Fibroblast of peridontal ligament (primary cell): Measurements from ENCODE around the gene HDAC10.
"Not testable (repeated sequence)": the region's sequence is repeated elsewhere in the genome, so short reads cannot be mapped to it uniquely, and the experiment has no call there.

Experiments
- DNase-seq: peaks from one replicate; pipeline ENCODE4 v3.0.0-alpha.2; 2010; ENCODE audit errors: extremely low read depth

HDAC10 gene

DNA sequence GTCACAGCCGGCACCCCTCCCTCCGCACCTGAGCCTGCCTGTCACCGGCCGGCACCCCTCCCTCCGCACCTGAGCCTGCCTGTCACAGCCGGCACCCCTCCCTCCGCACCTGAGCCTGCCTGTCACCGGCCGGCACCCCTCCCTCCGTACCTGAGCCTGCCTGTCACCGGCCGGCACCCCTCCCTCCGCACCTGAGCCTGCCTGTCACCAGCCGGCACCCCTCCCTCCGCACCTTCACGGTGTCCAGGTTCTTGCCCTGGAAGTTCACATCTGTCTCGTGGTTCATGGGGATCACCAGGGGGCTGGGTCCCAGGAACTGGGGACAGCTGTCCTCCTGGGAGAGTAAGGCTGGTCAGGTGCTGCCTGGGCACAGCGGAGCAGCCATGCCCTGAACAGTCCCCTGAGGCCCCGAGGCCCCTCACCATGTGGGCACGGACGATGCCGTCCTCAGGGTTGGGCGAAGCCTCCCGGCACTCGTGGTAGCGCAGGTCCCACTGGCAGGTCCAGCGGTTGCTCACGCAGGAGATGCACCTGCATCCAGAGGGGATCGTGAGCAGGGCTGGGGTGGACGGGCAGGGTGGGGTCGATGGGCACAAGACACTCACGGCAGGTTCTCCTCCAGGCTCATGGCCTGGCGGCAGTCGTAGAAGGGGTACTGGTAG, 34.6 kb upstream of the HDAC10 start:
- no peak for DNase-seq

DNA sequence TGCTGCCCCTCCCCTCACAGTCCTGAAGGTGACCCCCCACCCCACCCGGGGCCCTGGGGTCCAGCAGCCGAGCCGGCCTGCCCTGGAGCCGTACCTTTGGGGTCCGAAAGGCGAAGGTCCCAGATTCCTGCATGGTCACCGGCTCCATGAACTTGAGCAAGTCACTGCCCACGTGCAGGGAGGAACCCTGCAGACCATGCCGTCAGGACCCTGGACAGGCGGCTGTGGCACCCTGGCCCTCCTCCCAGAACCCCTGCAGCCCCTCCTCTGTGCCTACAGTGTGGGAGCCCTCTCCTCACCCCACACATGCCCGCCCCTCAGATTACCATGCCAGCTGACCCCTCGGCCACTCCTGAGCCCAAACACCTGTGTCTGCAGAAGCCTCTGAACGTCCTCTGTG, 33.4 kb upstream of the HDAC10 start:
- no peak for DNase-seq

DNA sequence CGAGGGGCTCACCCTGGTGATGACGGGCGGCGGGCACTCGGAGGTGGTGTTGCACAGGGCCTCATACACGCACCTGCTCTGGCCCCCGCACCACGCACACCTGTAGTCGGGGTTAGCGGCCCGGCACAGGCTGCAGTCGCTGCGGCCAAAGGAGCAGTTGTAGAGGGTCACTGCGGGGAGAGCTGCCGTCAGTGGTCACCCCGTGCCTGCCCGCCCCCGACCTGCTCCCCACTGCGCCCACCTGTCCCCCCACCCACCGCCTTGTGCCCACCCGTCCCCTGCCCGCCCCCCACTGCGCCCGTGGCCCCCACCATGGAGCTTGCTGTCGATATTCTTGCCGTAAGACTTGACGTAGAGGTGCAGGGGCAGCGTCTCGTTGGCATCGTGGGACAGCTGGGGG, 32.8 kb upstream of the HDAC10 start:
- no peak for DNase-seq

DNA sequence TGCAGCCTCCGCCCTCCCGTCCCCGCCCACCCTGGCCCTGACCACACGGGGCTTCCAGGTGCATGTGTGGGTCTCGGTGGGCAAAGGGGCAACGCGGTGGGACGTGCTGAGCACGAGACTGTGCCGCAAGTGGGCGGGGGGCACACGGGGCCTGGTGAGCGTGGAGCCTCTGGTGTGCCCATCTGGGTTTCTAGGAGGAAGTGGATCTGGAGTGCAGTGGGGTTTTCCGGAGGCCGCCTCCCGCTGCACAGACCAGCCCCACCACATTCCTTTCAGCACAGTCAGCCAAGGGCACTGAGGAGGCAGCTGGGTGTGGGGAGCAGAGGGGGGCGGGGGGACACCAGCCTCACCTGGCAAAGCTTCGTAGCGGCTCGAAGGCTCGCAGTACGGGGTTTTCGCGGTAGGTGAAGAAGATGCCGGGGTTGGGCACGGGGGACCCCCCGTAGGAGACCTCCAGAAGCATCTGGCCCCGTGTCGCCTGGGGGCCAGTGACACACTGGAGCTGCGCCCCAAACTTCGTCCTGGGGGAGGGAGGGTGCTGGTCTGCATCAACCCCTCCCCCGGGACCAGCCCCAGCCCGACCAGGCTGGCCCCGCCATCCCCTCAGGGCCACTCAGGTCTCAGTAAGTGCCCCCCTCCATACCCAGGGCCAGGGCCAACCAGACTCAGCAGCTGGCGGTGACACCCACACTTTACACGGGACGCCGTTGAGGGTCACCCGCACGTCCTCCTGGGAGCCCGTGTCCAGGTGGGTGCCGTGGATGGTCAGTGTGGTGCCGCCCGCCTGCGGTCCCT, 31.5 kb upstream of the HDAC10 start:
- DNase-seq: no peak

DNA sequence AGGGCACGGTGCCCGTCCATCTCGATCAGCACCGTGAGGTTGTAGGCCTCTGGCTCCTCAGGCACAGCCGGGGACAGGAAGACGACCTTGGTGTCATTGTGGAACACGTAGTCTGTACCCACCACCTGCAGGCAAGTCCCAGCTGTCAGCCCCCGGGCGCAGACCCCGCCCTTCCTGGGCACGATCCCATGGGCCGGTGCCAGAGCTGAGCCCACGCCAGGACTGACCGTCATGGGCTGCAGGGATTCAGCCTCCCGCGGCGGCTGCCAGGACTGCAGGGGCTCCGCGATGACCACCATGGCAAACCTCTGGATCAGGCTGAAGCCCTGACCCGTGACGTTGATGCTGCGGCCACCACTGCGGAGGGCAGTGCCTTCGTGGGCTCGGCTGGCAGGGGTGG, 30.9 kb upstream of the HDAC10 start:
- DNase-seq: no peak

DNA sequence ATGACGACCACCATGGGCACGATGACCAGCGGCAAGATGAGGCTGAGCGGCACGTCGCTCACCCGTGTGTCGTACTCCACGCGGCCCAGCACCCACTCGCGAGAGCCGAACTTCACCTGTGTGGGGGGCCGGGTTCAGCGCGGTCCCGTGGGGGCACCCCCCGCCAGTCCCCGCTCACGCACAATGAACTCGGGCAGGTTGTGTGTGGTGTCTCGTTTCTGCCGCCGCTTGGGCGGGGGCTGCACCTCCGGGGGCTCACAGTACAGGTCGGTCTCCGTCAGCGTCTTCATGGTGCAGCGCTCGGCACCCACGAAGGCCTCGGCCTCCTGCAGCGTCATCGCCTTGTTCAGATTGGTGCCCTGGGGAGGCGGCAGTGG, 30.3 kb upstream of the HDAC10 start:
- DNase-seq: no peak

DNA sequence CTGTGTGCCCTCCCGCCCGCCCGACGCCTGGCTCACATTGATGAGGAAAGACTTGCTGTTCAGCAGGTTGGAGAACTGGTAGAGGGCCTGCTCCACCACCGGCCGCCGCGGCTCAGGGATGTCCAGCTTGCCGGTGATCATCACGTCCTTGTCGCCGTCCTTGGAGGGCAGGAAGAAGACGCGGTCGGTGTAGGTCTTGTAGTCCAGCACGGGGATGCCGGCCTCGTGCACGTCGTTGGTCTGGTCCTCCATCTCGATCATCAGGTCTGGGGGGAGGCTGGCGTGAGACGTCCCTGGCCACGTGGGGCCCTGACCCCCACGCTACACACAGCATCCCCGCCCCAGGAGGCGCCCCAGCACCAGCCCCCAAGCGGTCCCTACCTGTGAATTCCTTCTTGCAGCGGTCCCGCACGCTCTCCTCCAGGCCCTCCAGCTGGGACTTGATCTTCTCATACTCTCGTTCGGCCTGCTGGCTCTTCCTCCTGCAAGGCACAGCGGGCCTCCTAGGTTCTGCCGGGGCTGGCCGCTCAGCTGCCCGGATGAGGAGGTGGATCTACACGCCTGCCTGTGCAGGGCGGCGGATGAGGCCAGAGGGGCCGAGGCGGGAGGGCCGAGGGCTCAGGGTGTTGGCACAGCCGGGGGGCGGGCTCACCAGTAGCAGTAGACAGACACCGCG, 29.8 kb upstream of the HDAC10 start:
- DNase-seq: no peak

DNA sequence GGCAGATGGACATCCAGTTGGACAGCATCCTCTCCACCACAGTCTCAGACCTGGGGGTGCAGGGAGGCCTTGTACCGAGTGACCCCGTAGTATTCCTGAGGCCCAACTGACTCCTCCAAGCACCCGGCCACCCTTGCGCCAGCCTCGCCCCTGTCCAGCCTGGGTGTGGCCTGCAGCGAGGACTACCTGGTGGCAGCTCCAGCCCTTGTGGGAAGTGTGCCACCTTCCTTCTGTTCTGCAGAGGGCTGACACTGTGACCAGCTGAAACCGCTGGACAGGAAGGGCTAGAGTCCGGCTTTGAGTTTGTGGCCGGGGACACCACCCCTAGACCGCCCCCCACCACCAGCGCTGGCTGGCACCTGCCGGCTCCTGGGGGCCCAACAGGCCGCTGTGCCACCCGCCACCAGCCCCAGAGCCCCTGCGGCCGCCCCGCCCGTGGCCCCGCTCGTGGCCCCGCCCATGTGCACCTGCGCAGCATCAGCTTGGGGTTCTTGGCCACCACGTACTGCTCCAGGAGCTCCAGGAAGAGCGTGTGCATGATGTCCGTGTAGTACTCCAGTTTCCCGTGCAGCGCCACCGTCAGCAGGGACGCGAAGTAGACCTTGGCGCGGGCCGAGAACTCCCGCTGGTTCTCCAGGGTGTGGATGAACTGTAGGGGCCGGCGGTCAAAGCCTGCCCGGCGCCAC, 29.1 kb upstream of the HDAC10 start:
- no peak for DNase-seq

DNA sequence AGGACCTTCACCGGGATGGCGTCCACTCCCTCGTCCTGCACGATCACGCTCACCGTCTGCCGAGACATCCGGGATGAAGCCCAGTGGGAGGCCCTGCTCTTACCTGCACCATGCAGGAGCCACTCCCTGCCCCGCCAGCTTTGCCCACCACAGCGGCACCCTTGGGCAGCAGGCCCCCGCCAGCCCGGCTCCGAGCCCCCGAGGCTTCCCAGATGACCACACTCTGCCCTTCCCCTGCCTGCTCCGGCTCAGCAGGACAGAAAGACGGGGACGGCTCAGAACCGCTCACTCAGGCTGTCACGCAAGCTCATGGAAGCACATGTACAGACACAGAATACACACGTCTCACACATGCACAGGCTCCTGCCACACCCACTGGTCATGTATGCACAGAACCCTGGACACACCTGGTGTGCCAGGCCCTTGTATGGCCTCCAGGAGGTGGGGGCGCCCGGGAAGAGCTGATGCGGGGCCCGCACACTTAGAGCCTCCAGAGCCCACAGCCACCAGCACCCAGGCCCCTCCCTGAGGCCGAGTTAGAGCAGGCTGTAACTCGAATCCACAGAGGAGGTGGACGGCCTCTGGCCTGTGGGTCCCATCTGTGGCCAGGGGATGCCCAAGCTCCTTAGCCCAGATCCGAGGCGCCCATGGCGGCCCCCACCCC, 28.0 kb upstream of the HDAC10 start:
- DNase-seq: no peak

DNA sequence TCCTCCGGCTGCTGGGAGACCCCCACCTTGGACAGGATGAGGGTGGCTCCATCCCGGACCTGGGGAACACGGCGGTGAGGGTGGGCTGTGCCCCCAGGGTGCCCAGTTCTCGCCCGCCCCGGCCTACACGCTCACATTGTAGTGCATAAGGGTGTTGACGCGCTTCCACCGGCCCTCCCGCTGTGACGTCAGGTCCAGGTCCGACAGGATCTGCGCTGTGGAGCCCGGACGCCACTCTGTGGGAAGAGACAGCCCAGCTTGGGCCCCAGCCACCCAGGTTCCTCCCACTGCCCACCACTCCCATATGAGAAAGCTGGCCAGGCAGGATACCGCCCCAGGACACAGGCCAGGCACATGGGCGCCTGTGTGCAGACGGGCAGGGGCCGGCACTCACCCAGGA, 27.4 kb upstream of the HDAC10 start:
- no peak for DNase-seq

DNA sequence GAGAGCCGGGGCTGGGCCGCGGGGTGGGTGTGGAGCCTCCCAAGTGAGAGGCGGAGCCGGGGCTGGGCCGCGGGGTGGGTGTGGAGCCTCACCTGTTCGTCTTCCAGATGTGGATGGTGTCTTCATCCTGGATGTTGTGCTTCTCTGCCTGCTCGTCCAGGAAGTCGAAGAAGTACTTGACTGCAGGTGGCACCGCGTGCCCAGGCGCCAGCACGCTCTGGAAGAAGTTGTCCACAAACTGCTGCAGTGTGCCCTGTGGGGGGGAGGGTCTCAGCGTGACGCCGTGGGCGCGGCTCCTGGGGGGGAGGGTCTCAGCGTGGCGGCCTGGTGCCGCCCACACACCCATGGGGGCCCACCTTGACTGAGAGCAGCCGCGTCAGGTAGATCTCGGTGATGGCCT, 26.7 kb upstream of the HDAC10 start:
- no peak for DNase-seq

DNA sequence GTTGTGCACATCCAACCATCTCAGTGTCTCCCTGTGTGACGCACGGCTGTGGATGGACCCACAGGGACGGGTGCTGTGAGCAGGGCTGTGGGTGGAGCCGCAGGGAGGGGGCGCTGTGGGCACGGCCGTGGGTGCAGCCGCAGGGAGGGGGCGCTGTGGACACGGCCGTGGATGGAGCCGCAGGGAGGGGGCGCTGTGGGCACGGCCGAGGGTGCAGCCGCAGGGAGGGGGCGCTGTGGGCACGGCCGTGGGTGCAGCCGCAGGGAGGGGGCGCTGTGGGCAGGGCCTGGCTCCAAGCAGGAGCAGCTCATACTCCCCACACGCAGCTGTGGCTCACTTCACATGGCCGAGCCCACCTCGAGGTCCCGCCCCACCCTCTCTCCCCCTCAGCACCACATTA, 25.1 kb upstream of the HDAC10 start:
- peak; percentile 54 for DNase-seq

DNA sequence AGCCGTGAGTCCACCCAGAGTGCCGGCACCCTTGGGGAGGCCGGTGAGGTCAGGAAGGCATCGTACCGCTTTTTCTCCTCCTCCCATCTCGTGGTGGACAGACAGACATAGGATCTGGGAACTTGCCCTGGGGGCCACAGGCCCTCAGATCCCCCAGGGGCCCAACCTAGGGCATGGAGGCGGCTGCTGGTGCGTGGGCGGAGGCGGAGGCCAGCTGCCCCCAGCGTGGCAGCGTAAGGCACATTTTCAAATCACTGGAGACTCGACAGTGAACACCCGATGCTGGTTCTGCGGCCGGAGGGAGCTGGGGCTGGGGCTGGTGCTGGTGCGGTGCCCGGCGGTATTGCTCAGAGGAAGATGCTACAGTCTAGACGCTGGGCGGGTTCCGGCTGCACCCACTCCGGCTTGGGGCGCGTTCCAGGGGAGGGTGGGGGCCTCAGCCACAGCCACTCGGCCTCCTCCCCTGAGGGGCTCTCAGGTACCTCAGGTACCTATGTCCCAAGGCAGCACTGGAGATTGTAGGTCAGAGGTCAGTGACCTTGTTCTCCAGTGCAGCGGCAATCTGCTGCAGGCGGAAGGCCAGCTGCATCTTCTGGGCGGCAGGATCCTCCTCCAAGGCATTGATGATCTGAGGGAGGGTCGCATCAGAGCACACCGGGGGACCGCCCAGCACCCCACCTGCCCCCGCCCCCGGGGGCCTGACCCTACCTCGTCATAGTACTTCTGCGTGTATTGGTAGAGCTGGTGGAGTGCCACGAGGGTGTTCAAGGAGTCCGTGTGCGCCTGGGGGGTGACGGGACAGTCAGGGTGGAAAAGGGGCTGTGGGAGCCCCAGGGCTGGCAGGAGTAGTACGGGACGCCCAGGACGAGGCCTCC, 24.4 kb upstream of the HDAC10 start:
- no peak for DNase-seq

DNA sequence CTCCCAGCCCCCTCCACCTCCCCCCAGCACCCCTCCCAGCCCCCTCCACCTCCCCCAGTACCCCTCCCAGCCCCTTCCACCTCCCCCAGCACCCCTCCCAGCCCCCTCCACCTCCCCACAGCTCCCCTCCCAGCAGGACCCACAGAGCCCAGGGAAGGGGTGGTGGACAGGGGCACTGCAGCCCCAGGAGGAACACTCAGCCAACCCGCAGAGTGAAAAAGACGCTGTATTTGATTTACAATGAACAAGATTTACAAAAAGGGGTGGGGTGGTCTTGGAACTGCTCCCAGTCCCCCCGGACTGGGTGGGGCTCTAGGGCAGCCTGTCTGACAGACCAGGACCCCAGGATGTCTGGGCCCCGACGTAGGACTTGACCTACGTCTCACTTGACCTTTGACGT, 23.7 kb upstream of the HDAC10 start:
- no peak for DNase-seq

DNA sequence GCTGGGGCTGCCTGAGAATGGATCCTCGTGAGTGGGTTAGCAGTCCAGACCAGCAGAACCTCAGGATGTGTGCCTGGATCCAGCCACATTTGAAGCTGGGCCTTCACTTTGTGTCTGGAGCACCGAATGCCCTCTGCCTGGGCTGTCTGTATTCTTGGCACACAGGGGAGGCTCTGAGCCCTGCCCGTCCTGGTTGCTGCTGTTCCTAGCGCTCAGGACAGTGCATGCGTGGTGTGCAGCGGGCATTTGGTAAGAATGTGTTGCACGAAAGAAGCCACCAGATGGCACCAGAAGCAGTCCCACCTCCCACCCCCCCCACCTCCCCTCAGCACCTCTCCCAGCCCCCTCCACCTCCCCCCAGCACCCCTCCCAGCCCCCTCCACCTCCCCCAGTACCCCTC, 23.2 kb upstream of the HDAC10 start:
- peak; percentile 51 for DNase-seq

DNA sequence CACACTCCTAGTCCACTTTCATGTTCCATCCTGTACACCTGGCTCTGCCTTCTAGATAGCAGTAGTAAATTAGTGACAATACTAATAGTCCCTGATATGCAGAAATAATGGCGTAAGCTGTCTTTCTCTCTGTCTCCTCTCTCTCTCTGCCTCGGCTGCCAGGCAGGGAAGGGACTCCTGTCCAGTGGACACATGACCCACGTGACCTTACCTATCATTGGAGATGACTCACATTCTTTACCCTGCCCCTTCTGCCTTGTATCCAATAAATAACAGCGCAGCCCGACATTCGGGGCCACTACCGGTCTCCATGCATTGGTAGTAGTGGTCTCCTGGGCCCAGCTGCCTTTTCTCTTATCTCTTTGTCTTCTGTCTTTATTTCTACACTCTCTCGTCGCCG, 22.7 kb upstream of the HDAC10 start:
- DNase-seq: not testable (repeated sequence)

DNA sequence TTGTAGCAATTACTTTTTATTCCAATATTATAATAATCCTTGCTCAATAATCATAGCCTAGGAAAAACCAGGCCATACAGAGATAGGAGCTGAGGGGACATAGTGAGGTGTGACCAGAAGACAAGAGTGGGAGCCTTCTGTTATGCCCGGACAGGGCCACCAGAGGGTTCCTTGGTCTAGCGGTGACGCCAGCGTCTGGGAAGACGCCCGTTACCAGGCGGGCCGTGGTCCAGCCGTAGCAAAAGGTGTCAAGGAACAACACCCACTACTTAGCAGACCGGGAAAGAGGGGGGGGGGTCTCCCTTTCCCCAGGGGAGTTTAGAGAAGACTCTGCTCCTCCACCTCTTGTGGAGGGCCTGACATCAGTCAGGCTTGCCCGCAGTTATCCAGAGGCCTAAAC, 22.3 kb upstream of the HDAC10 start:
- not testable (repeated sequence) for DNase-seq

DNA sequence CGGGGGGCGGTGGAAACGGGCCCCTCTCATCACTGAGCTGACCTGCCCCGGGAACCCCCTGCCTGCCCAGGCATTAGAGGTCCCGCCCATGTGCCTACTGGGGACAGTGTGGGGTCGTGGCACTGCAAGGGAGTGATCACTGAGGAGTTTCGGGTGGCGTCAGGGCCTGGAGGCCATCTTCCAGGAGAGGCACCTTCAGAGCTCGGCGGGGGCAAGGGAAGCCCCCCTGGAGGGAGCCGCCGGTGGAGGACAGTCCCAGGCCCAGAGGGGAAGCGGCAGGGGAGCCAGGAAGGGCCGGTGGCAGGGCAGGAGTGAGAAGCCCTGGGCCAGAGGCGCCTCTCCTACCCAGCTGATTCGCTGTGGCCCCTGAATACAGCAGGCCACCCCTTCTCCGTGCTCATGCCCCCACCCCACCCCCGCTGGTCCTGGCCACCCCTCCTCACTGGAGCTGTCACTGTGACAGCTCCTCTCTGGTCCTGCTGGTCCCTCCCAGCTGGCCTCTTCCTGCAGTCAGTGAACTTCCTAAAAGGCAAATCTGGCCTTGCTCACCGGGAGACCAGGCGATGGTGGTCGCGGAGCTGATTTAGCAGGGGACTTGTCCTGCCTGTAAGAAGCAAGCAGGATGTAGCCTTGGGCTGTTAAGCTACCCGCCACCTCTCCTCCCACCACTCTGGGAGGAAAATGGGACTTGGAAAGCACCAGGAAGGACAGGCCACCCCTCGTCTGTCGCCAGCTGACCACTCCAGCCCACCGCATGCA, 21.2 kb upstream of the HDAC10 start:
- DNase-seq: no peak

DNA sequence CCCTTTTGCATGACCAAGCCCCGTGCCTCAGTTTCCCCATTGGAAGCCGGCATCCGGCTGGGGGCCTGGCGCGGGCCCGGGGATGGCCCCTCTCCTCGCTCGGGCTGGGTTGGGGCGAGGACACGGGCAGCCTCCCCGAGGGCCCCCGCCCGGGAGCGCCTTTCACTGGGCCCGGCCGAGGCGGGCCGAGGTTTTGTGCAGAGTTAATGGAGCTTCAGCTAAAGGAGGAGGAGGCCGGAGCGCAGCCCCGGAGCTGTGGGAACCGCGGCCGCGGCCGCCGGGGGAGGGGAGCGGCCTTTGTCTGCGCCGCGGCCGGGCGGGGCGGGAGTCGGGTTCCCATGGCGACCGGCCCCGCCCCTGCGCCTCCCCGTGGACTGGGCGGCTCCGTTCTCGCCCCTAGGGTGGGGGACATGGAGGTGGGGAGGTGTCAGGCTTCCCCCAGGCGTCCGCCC, 20.5 kb upstream of the HDAC10 start:
- DNase-seq: no peak
